ENCODE measurements around the gene ABCC12.

ABCC12 gene

GRCh38 chr16:48165961-48166578 lies 10.3 kb upstream of the ABCC12 start:
- no peak for DNase-seq (ENCODE audit: low read depth)

GRCh38 chr16:48164907-48165715 lies 9.3 kb upstream of the ABCC12 start:
- peak; percentile 47 for DNase-seq (ENCODE audit: low read depth)

GRCh38 chr16:48162839-48163410 lies 7.1 kb upstream of the ABCC12 start:
- no peak for DNase-seq (ENCODE audit: low read depth)

GRCh38 chr16:48161906-48162305 lies 6.1 kb upstream of the ABCC12 start:
- no peak for DNase-seq (ENCODE audit: low read depth)

- DNase-seq (ENCODE audit: low read depth) = no peak
Observed at GRCh38 chr16:48160575-48160974, 4.8 kb upstream of the ABCC12 start.

GRCh38 chr16:48158296-48158695 lies 2.5 kb upstream of the ABCC12 start:
- peak; percentile 26 for DNase-seq (ENCODE audit: low read depth)

- peak; percentile 7 for DNase-seq (ENCODE audit: low read depth)
Observed at GRCh38 chr16:48157794-48158193, 2.0 kb upstream of the ABCC12 start.

- DNase-seq (ENCODE audit: low read depth) = no peak
Observed at GRCh38 chr16:48157302-48157701, 1.5 kb upstream of the ABCC12 start.

- peak; percentile 80 for DNase-seq (ENCODE audit: low read depth)
Observed at GRCh38 chr16:48156790-48157209, 1.0 kb upstream of the ABCC12 start.

- no peak for DNase-seq (ENCODE audit: low read depth)
Observed at GRCh38 chr16:48153774-48154173, 2.0 kb downstream of the ABCC12 start.

GRCh38 chr16:48152226-48152625 lies 3.6 kb downstream of the ABCC12 start:
- DNase-seq (ENCODE audit: low read depth) = no peak

GRCh38 chr16:48150707-48151106 lies 5.1 kb downstream of the ABCC12 start:
- DNase-seq (ENCODE audit: low read depth) = no peak

- DNase-seq (ENCODE audit: low read depth) = no peak
Observed at GRCh38 chr16:48146710-48147109, 9.1 kb downstream of the ABCC12 start.

GRCh38 chr16:48146131-48146530 lies 9.7 kb downstream of the ABCC12 start:
- no peak for DNase-seq (ENCODE audit: low read depth)

GRCh38 chr16:48143812-48144368 lies 11.9 kb downstream of the ABCC12 start:
- no peak for DNase-seq (ENCODE audit: low read depth)

- no peak for DNase-seq (ENCODE audit: low read depth)
Observed at GRCh38 chr16:48140821-48141220, 15.0 kb downstream of the ABCC12 start.

- DNase-seq (ENCODE audit: low read depth) = no peak
Observed at GRCh38 chr16:48139517-48139916, 16.3 kb downstream of the ABCC12 start.

- DNase-seq (ENCODE audit: low read depth) = no peak
Observed at GRCh38 chr16:48138543-48138942, 17.2 kb downstream of the ABCC12 start.

- DNase-seq (ENCODE audit: low read depth) = no peak
Observed at GRCh38 chr16:48137822-48138221, 18.0 kb downstream of the ABCC12 start.

- no peak for DNase-seq (ENCODE audit: low read depth)
Observed at GRCh38 chr16:48136547-48137360, 19.0 kb downstream of the ABCC12 start.

GRCh38 chr16:48133455-48134211 lies 22.2 kb downstream of the ABCC12 start:
- no peak for DNase-seq (ENCODE audit: low read depth)
